ENCODE measurements around the gene CTAGE1.

Gene CTAGE1

GRCh38 chr18:22391407-22392345 lies 26.0 kb downstream of the CTAGE1 start:
- DNase-seq (ENCODE audit: low read depth), result peak; percentile 63

- no peak for DNase-seq (ENCODE audit: low read depth)
Observed at GRCh38 chr18:22387787-22388186, 29.9 kb downstream of the CTAGE1 start.

- no peak for DNase-seq (ENCODE audit: low read depth)
Observed at GRCh38 chr18:22387364-22387763, 30.4 kb downstream of the CTAGE1 start.

GRCh38 chr18:22385718-22386117 lies 32.0 kb downstream of the CTAGE1 start:
- no peak for DNase-seq (ENCODE audit: low read depth)

- DNase-seq (ENCODE audit: low read depth), result peak; percentile 7
Observed at GRCh38 chr18:22378672-22379282, 38.9 kb downstream of the CTAGE1 start.

GRCh38 chr18:22377769-22378168 lies 39.9 kb downstream of the CTAGE1 start:
- DNase-seq (ENCODE audit: low read depth), result no peak

- no peak for DNase-seq (ENCODE audit: low read depth)
Observed at GRCh38 chr18:22370414-22370813, 47.3 kb downstream of the CTAGE1 start.

GRCh38 chr18:22368021-22368420 lies 49.7 kb downstream of the CTAGE1 start:
- DNase-seq (ENCODE audit: low read depth), result no peak

- DNase-seq (ENCODE audit: low read depth), result no peak
Observed at GRCh38 chr18:22367303-22367702, 50.4 kb downstream of the CTAGE1 start.

- no peak for DNase-seq (ENCODE audit: low read depth)
Observed at GRCh38 chr18:22363867-22364463, 53.8 kb downstream of the CTAGE1 start.

Data from activated gamma-delta T cell treated with anti-CD3 and anti-CD28 coated beads, Interleukin-2, amount 50 U/mL, for 16 hours (primary cell).